IMR-90 (cell line): ENCODE data around the gene CDX1. TPM values are rescaled to one million over a fixed set of nuclear protein-coding genes. Genes with fewer than 3 reads are reported as not detected.

ENCODE experiments used
- ATAC-seq: fragments of 200-7000 bp; cut with Tn5 transposase; 2 replicates; pipeline ENCODE4 v1.9.1; 2020; ENCODE audit warnings: low read depth, mild to moderate bottlenecking, moderate library complexity
- BruUV-seq: library from RNA; stranded (reverse); fragments of 400-500 nt; replicated peaks from 2 replicates; lab custom pipeline; 2021; lab: Mats Ljungman, UMichigan
- CTCF ChIA-PET: fragments of 300-600 bp; formaldehyde crosslinking; extraction: SDS; loops from one replicate; lab custom pipeline; 2021; ENCODE audit warnings: antibody characterized with exemption; lab: Yijun Ruan, JAX
- POLR2A ChIA-PET: fragments of 300-600 bp; sonication (Branson Sonifier 250); formaldehyde crosslinking; loops from one replicate; lab custom pipeline; 2022; ENCODE audit warnings: antibody characterized with exemption; ENCODE audit not compliant: unreplicated experiment; lab: Charles Lee
- DNase-seq: peaks from one replicate; pipeline ENCODE4 v3.0.0; 2013
- H2AFZ ChIP-seq: replicated peaks from 2 replicates; pipeline ENCODE3; 2013; ENCODE audit warnings: low read length, mild to moderate bottlenecking; ENCODE audit not compliant: poor library complexity
- H2AK5ac ChIP-seq: 2 replicates; pipeline ENCODE4 v1.6.1; 2013; ENCODE audit warnings: low read depth, low read length, inconsistent platforms
- H2AK9ac ChIP-seq: replicated peaks from 2 replicates; pipeline ENCODE3; 2013; ENCODE audit warnings: mild to moderate bottlenecking, low read depth, low read length, moderate library complexity; ENCODE audit not compliant: poor library complexity
- H2BK120ac ChIP-seq: 2 replicates; pipeline ENCODE4 v1.6.1; 2013; ENCODE audit warnings: low read depth, low read length, inconsistent platforms
- H2BK15ac ChIP-seq: 3 replicates; pipeline ENCODE4 v1.6.1; 2013; ENCODE audit warnings: low read depth, low read length, inconsistent platforms
- H2BK20ac ChIP-seq: 2 replicates; pipeline ENCODE4 v1.6.1; 2013; ENCODE audit warnings: low read depth, mild to moderate bottlenecking, inconsistent platforms, low read length, moderate library complexity
- H2BK5ac ChIP-seq: 2 replicates; pipeline ENCODE4 v1.6.1; 2013; ENCODE audit warnings: mild to moderate bottlenecking, low read depth, low read length, inconsistent platforms; ENCODE audit not compliant: poor library complexity, severe bottlenecking
- H3K14ac ChIP-seq: replicated peaks from 2 replicates; pipeline ENCODE4 v1.6.1; 2013; ENCODE audit warnings: low read depth, low read length, inconsistent platforms
- H3K18ac ChIP-seq: 2 replicates; pipeline ENCODE4 v1.6.1; 2013; ENCODE audit warnings: low read depth, low read length, control low read depth
- H3K23ac ChIP-seq: 2 replicates; pipeline ENCODE4 v1.6.1; 2013; ENCODE audit warnings: low read depth, low read length, inconsistent platforms
- H3K27ac ChIP-seq: 2 replicates; pipeline ENCODE4 v1.5.1; 2013; ENCODE audit warnings: mild to moderate bottlenecking, control low read depth, low read length; ENCODE audit not compliant: insufficient read depth
- H3K27me3 ChIP-seq: 2 replicates; pipeline ENCODE4 v1.6.1; 2013; ENCODE audit warnings: low read length; ENCODE audit not compliant: control insufficient read depth, insufficient read depth
- H3K36me3 ChIP-seq: 2 replicates; pipeline ENCODE4 v1.6.1; 2013; ENCODE audit warnings: low read length, mixed read lengths; ENCODE audit not compliant: control insufficient read depth, insufficient read depth
- H3K4ac ChIP-seq: 2 replicates; pipeline ENCODE4 v1.6.1; 2013; ENCODE audit warnings: low read depth, low read length, inconsistent platforms
- H3K4me1 ChIP-seq: 2 replicates; pipeline ENCODE4 v1.6.1; 2013; ENCODE audit warnings: low read length, mixed read lengths; ENCODE audit not compliant: control insufficient read depth, insufficient read depth
- H3K4me2 ChIP-seq: 2 replicates; pipeline ENCODE4 v1.6.1; 2013; ENCODE audit warnings: low read depth, mild to moderate bottlenecking, control low read depth, low read length, moderate library complexity
- H3K4me3 ChIP-seq: 2 replicates; pipeline ENCODE4 v1.5.1; 2013; ENCODE audit warnings: low read depth, mild to moderate bottlenecking, control low read depth, low read length, moderate library complexity; ENCODE audit not compliant: insufficient read depth
- H3K56ac ChIP-seq: 2 replicates; pipeline ENCODE4 v1.6.1; 2013; ENCODE audit warnings: low read length, inconsistent platforms; ENCODE audit not compliant: insufficient read depth; ENCODE audit errors: extremely low read depth
- H3K79me1 ChIP-seq, 2 experiments: 2 replicates each; pipeline ENCODE4 v1.6.1; 2013; ENCODE audit warnings: low read length in 2 of 2, inconsistent platforms in 1 of 2, low read depth in 1 of 2
- H3K9ac ChIP-seq: 2 replicates; pipeline ENCODE4 v1.6.1; 2013; ENCODE audit warnings: low read depth, low read length, control low read depth
- H3K9me1 ChIP-seq: 2 replicates; pipeline ENCODE4 v1.6.1; 2013; ENCODE audit warnings: low read length, inconsistent platforms; ENCODE audit not compliant: insufficient read depth
- H3K9me3 ChIP-seq: 2 replicates; pipeline ENCODE4 v1.6.1; 2013; ENCODE audit warnings: low read length; ENCODE audit not compliant: control insufficient read depth, insufficient read depth
- H4K20me1 ChIP-seq: 2 replicates; pipeline ENCODE4 v1.6.1; 2013; ENCODE audit warnings: low read length, inconsistent platforms; ENCODE audit not compliant: insufficient read depth
- H4K5ac ChIP-seq: 2 replicates; pipeline ENCODE4 v1.6.1; 2013; ENCODE audit warnings: mild to moderate bottlenecking, low read depth, low read length, control low read depth
- H4K8ac ChIP-seq, 2 experiments: 2 replicates each; pipeline ENCODE4 v1.6.1; 2013; ENCODE audit warnings: low read depth in 2 of 2, low read length in 2 of 2, control low read depth in 1 of 2, inconsistent platforms in 1 of 2
- H4K91ac ChIP-seq: 2 replicates; pipeline ENCODE4 v1.6.1; 2013; ENCODE audit warnings: low read depth, low read length, inconsistent platforms; ENCODE audit not compliant: insufficient read depth
- BHLHE40 ChIP-seq: fragments of 150-350 bp; IDR thresholded peaks from 2 replicates; pipeline ENCODE4 v1.6.1; 2016; ENCODE audit warnings: mild to moderate bottlenecking, low read depth, low read length
- CEBPB ChIP-seq: IDR thresholded peaks from 2 replicates; pipeline ENCODE4 v1.6.1; 2012; ENCODE audit warnings: low read depth, low read length, improper control_type of control experiment
- CHD1 ChIP-seq: IDR thresholded peaks from 2 replicates; pipeline ENCODE4 v1.6.1; 2012; ENCODE audit warnings: low read depth, low read length, improper control_type of control experiment
- FOS ChIP-seq: fragments of 150-350 bp; IDR thresholded peaks from 2 replicates; pipeline ENCODE4 v1.6.1; 2016; ENCODE audit warnings: low read depth, low read length
- MAFK ChIP-seq: IDR thresholded peaks from 2 replicates; pipeline ENCODE4 v1.6.1; 2012; ENCODE audit warnings: low read depth, low read length, improper control_type of control experiment
- MAZ ChIP-seq: IDR thresholded peaks from 2 replicates; pipeline ENCODE4 v1.6.1; 2012; ENCODE audit warnings: low read depth, mild to moderate bottlenecking, low read length, improper control_type of control experiment, moderate library complexity, borderline replicate concordance
- MXI1 ChIP-seq: IDR thresholded peaks from 2 replicates; pipeline ENCODE4 v1.6.1; 2012; ENCODE audit warnings: low read depth, mild to moderate bottlenecking, low read length, moderate library complexity, borderline replicate concordance
- POLR2A ChIP-seq: IDR thresholded peaks from 2 replicates; pipeline ENCODE4 v1.6.1; 2012; ENCODE audit warnings: mild to moderate bottlenecking, low read depth, low read length
- RAD21 ChIP-seq: IDR thresholded peaks from 2 replicates; pipeline ENCODE4 v1.6.1; 2012; ENCODE audit warnings: low read length, improper control_type of control experiment
- RCOR1 ChIP-seq: IDR thresholded peaks from 2 replicates; pipeline ENCODE4 v1.6.1; 2012; ENCODE audit warnings: mild to moderate bottlenecking, low read length, improper control_type of control experiment; ENCODE audit not compliant: insufficient replicate concordance
- RFX5 ChIP-seq: IDR thresholded peaks from 2 replicates; pipeline ENCODE4 v1.8.0; 2012; ENCODE audit warnings: low read depth, mild to moderate bottlenecking, low read length, moderate library complexity
- SMC3 ChIP-seq: fragments of 150-350 bp; IDR thresholded peaks from 2 replicates; pipeline ENCODE4 v1.6.1; 2016; ENCODE audit warnings: low read depth, mild to moderate bottlenecking, antibody characterized with exemption, low read length, moderate library complexity
- WGBS, 2 experiments: methylation state at CpG; one replicate each; pipeline versions ENCODE4 v1.1.5 to v1.1.7; 2013; ENCODE audit warnings: missing lambda C conversion rate in 2 of 2; ENCODE audit not compliant: insufficient read length in 1 of 2; ENCODE audit errors: extremely low coverage in 2 of 2; 5-methylcytosine and 5-hydroxymethylcytosine counted together
- dilution Hi-C: fragments of 300-500 bp; cut with HindIII; formaldehyde crosslinking; loops from one replicate; pipeline ENCODE4 v1.14.3; 2018; ENCODE audit warnings: low sequenced_read_pairs; ENCODE audit not compliant: unreplicated experiment
- in situ Hi-C: fragments of 300-500 bp; cut with MboI; formaldehyde crosslinking; loops from 3 replicates; pipeline ENCODE4 v1.14.3; 2019; ENCODE audit warnings: low sequenced_read_pairs, inconsistent platforms, mixed read lengths
- intact Hi-C: fragments of 100-400 bp; cut with micrococcal nuclease; formaldehyde crosslinking; loops from 2 replicates; pipeline ENCODE4 v1.10.0; 2022
- polyA plus RNA-seq, 3 experiments: library from polyadenylated mRNA; depleted of rRNA; stranded (reverse); fragments of >200 nt; gene quantifications; 2 replicates each; pipeline ENCODE4 v1.2.3, GENCODE V29; 2012; ENCODE audit warnings: low replicate concordance in 1 of 3
- total RNA-seq: library from RNA; depleted of rRNA; stranded (reverse); fragments of >200 nt; gene quantifications from 2 replicates; pipeline ENCODE4 v1.2.3, GENCODE V29; 2012
- TF ChIP-seq, protein P1 (sequence below): fragments of 150-350 bp; IDR thresholded peaks from 2 replicates; pipeline ENCODE4 v1.6.1; 2016; ENCODE audit warnings: low read depth, mild to moderate bottlenecking, low read length, moderate library complexity, borderline replicate concordance
- TF ChIP-seq, protein P2 (sequence below): fragments of 150-350 bp; IDR thresholded peaks from 2 replicates; pipeline ENCODE4 v1.6.1; 2017; ENCODE audit warnings: mild to moderate bottlenecking, antibody characterized with exemption, low read length, low read depth

The CDX1 gene
- total and polyA plus RNA-seq, 2 of the 4 experiments (the other 2 are of a cell fraction) = 0.18 to 0.24 TPM

DNA sequence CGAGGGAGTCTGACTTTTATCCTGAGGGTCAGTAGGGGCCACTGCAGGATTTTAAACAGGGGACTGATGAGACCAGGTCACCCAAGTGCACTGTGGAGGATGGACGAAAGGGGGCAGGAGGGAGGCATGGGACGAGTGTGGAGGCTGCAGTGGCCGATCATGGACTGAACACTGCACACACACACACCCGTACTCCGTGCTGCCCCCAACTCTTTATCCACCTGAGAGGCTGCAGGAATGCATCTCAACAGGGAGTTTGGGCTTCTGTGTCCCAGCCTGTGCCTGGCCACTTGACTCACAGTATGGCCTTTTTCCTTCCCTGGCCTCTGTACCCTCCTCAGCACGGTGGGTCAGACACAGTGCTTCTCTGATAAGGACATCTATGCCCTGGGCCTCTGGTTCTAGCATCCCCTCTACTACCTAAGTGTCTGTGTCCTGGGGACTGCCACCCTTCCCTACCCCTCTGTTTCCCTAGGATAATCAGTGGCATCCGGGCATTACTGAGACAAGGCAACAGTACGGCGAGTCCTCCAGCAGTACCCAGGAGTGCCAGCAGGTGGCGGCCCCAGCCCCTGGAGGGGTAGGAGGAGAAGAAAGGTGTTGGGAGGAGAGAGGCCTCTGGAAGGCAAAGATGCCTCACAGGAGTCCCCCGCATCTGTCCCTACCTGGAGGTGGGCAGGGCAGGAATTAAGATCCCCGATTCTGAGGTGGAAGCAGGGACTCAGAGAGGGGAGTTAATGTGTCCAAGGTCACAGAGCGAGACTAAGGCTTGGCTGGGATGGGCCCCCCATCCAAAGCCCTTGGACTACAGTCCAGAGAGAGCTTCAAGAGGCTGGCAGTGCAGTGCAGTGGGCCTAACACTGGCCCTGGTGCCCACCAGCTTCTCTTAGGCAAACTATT is 5.1 kb upstream of the CDX1 start (continued):
- peak; percentile 91 for TF ChIP-seq RAD21
- TF ChIP-seq FOS = no peak
- no peak for TF ChIP-seq MXI1

DNA sequence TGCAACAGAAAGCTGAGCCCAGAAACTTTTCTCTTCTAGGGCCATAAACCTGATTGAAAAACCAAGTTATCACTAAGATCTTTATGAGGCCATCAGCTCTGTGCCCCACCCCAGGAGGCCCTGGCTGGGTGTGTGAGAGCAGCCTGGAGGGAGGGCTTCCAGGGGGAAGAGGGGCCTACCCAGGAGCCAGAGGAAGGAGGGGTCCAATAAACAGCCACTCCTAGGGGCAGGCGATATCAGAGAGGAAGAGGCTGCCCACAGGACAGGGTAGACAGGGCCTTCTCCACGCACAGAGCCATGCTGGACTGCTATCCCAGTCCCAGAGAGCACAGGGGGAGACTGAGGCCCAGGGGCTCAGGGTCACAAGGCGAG is 4.5 kb upstream of the CDX1 start:
- ATAC-seq (no peak), DNase-seq (no peak)
- H3K4ac ChIP-seq = no peak overlapping the region
- no peak overlapping the region for H3K4me3 ChIP-seq
- peak overlapping the region; percentile 71 for H2AK5ac ChIP-seq
- peak overlapping the region in 1 of 2 experiments; percentile 50; a peak in 1 of 4 replicates for H4K8ac ChIP-seq
- peaks cover 30% of the 10 kb centered on the region for H3K9me1 ChIP-seq
- no peaks in the 10 kb centered on the region for H4K20me1 ChIP-seq
- CTCF ChIA-PET = interaction anchor here (0.5 to 1.2 kb wide), 3 partner anchors 17 to 249 kb away, joined by 3 to 4 read pairs (median 3); no protein-coding TSS in a partner anchor
- 0 out of 2 replicates have a peak overlapping the region, but pooled peaks have one; percentile 77 for H4K91ac ChIP-seq
- peaks cover 0 to 31% of the 10 kb centered on the region in 2 experiments; a peak in 2 of 4 replicates for H3K79me1 ChIP-seq
- H3K27ac ChIP-seq = no peak overlapping the region
- no peak overlapping the region; the same call in 2 of the 3 replicates for H2BK15ac ChIP-seq
- no peak overlapping the region for H2BK5ac ChIP-seq
- no peak overlapping the region for H3K18ac ChIP-seq
- H4K5ac ChIP-seq = no peak overlapping the region
- 100% methylated on average over 1 of the region's 3 CpGs; no CpG with 5 or more reads in 1 of the 2 experiments for WGBS, 2 experiments
- no peak overlapping the region for H3K9ac ChIP-seq
- TF ChIP-seq, protein P1, sequence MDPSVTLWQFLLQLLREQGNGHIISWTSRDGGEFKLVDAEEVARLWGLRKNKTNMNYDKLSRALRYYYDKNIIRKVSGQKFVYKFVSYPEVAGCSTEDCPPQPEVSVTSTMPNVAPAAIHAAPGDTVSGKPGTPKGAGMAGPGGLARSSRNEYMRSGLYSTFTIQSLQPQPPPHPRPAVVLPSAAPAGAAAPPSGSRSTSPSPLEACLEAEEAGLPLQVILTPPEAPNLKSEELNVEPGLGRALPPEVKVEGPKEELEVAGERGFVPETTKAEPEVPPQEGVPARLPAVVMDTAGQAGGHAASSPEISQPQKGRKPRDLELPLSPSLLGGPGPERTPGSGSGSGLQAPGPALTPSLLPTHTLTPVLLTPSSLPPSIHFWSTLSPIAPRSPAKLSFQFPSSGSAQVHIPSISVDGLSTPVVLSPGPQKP = no peak
- TF ChIP-seq MAZ (no peak), SMC3 (no peak), RCOR1 (no peak), RAD21 (no peak), FOS (no peak), CHD1 (no peak), POLR2A (no peak), BHLHE40 (no peak), MXI1 (no peak), CEBPB (no peak), MAFK (no peak), RFX5 (no peak)
- TF ChIP-seq, protein P2, sequence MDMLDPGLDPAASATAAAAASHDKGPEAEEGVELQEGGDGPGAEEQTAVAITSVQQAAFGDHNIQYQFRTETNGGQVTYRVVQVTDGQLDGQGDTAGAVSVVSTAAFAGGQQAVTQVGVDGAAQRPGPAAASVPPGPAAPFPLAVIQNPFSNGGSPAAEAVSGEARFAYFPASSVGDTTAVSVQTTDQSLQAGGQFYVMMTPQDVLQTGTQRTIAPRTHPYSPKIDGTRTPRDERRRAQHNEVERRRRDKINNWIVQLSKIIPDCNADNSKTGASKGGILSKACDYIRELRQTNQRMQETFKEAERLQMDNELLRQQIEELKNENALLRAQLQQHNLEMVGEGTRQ = no peak
- H3K23ac ChIP-seq = no peak overlapping the region
- H3K56ac ChIP-seq = no peak overlapping the region
- intact Hi-C loops = no loop called here
- no peaks in the 10 kb centered on the region for H3K27me3 ChIP-seq
- H2AFZ ChIP-seq = peak overlapping the region; percentile 79
- in situ Hi-C loops = no loop called here
- H2BK20ac ChIP-seq = no peak overlapping the region
- peaks cover 26% of the 10 kb centered on the region for H3K4me1 ChIP-seq
- POLR2A ChIA-PET = no interaction called here
- no peak overlapping the region for H3K4me2 ChIP-seq
- peak overlapping the region; percentile 85; the same call in 1 of the 2 replicates for H2BK120ac ChIP-seq
- H3K14ac ChIP-seq = no peak overlapping the region
- dilution Hi-C loops = no loop called here
- peak overlapping the region; percentile 60 for H2AK9ac ChIP-seq
- BruUV-seq = no TSS peak
- H3K36me3 ChIP-seq = no peaks in the 10 kb centered on the region
- no peaks in the 10 kb centered on the region for H3K9me3 ChIP-seq
